G401 (cell line): ENCODE results near the gene TSNAXIP1. TPM values are rescaled to one million over a fixed set of nuclear protein-coding genes. Genes with fewer than 3 reads are reported as not detected.
"Not testable (repeated sequence)": the region's sequence is repeated elsewhere in the genome, so short reads cannot be mapped to it uniquely, and the experiment has no call there.

Experiments used
- DNase-seq: peaks from one replicate; pipeline ENCODE4 v3.0.0-alpha.2; 2015; ENCODE audit warnings: low spot score
- in situ Hi-C: cut with HindIII; loops from 2 replicates; pipeline ENCODE4 v1.10.0; 2016; ENCODE audit warnings: low sequenced_read_pairs, mixed read lengths
- total RNA-seq: library from RNA; depleted of rRNA; stranded (reverse); fragments of >200 nt; shearing (Covaris generic); gene quantifications from 2 replicates; pipeline ENCODE4 v1.2.3, GENCODE V29; 2014

TSNAXIP1 gene
- total RNA-seq, 1 experiment from 2014 or later, result 0.95 TPM

GRCh38 chr16:67855789-67856188, 49.1 kb downstream of the TSNAXIP1 start:
- in situ Hi-C loops, result no loop called here
- DNase-seq, result no peak

GRCh38 chr16:67856927-67857546, 50.3 kb downstream of the TSNAXIP1 start:
- DNase-seq, result no peak
- in situ Hi-C loops, result no loop called here

- in situ Hi-C loops, result no loop called here
- DNase-seq, result no peak
These were observed 51.0 kb downstream of the TSNAXIP1 start for GRCh38 chr16:67857547-67858233.

- in situ Hi-C loops, result no loop called here
- DNase-seq, result no peak
These were observed 51.8 kb downstream of the TSNAXIP1 start for GRCh38 chr16:67858500-67858899.

GRCh38 chr16:67860589-67861398, 54.1 kb downstream of the TSNAXIP1 start:
- in situ Hi-C loops, result no loop called here
- DNase-seq, result no peak

- DNase-seq, result no peak
- in situ Hi-C loops, result no loop called here
These were observed 55.2 kb downstream of the TSNAXIP1 start for GRCh38 chr16:67861877-67862276.

- in situ Hi-C loops, result no loop called here
- peak; percentile 97 for DNase-seq
These were observed 56.2 kb downstream of the TSNAXIP1 start for GRCh38 chr16:67862623-67863583.

- DNase-seq, in situ Hi-C loops: not testable (repeated sequence)
These were observed 57.4 kb downstream of the TSNAXIP1 start for GRCh38 chr16:67864044-67864443.

GRCh38 chr16:67864594-67864993, 57.9 kb downstream of the TSNAXIP1 start:
- in situ Hi-C loops, result no loop called here
- DNase-seq, result no peak

- in situ Hi-C loops, result no loop called here
- no peak for DNase-seq
These were observed 58.6 kb downstream of the TSNAXIP1 start for GRCh38 chr16:67865318-67865717.

GRCh38 chr16:67868290-67868689, 61.6 kb downstream of the TSNAXIP1 start:
- in situ Hi-C loops, result no loop called here
- DNase-seq, result no peak

GRCh38 chr16:67869653-67870052, 63.0 kb downstream of the TSNAXIP1 start:
- in situ Hi-C loops, result no loop called here
- no peak for DNase-seq

- in situ Hi-C loops, result no loop called here
- no peak for DNase-seq
These were observed 64.6 kb downstream of the TSNAXIP1 start for GRCh38 chr16:67871256-67871655.

GRCh38 chr16:67872131-67872630, 65.5 kb downstream of the TSNAXIP1 start:
- DNase-seq, result no peak
- in situ Hi-C loops, result no loop called here

- in situ Hi-C loops, result no loop called here
- peak; percentile 71 for DNase-seq
These were observed 66.1 kb downstream of the TSNAXIP1 start, which contains the start of gene EDC4 for GRCh38 chr16:67872631-67873434. Gene EDC4, plus strand, starts transcription at chr16:67873052. Its CDS starts 210 bp downstream, at chr16:67873262.

- DNase-seq, result peak; percentile 18
- in situ Hi-C loops, result no loop called here
These were observed 67.0 kb downstream of the TSNAXIP1 start for GRCh38 chr16:67873435-67874370.

- DNase-seq, result no peak
- in situ Hi-C loops, result no loop called here
These were observed 67.7 kb downstream of the TSNAXIP1 start for GRCh38 chr16:67874372-67874771.
